GM21737 (cell line): Measurements from ENCODE around the gene ARHGAP33.
A peak's percentile ranks its signal among the peaks of the same experiment; 100 is the strongest.
"Not testable (repeated sequence)": the region's sequence is repeated elsewhere in the genome, so short reads cannot be mapped to it uniquely, and the experiment has no call there.

Source experiments
- ATAC-seq: cut with Tn5 transposase; IDR thresholded peaks from one replicate; pipeline ENCODE4 v1.9.1; 2021; ENCODE audit warnings: mild to moderate bottlenecking, moderate library complexity; ENCODE audit not compliant: unreplicated experiment

Gene ARHGAP33

GRCh38 chr19:35755550-35756376, 19.6 kb upstream of the ARHGAP33 start:
- no peak for ATAC-seq

- ATAC-seq, result no peak
These were observed 18.8 kb upstream of the ARHGAP33 start, which contains the start of gene HSPB6 for GRCh38 chr19:35756377-35757230. Gene HSPB6 (minus strand): TSS chr19:35757029. CDS start chr19:35757008, 21 bp downstream.

DNA sequence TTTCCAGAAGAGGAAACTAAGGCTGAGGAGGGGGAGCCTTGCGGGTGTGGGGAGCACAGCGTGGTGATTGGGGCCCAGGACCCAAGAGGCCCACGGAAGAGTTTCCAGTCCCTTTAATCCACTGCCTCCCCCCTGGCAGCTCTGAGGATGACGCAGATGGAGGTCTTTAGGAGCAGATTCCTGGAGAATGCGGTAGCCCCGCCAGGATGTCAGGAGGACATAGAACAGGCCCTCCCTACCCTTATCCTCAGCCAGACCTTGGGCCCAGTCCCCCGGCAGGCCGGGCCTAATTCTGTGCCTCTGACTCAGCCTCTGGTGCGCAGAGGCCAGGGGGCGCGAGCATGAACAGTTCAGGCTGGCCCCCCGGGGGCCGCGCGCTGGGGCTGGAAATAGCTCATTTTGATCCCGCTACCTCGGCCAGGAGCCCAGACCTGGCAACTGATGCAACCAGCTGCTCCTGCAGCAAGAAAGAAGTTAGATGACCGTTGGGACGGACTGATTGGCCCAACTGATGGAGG, 18.1 kb upstream of the ARHGAP33 start:
- no peak for ATAC-seq

GRCh38 chr19:35757749-35758608, 17.4 kb upstream of the ARHGAP33 start, which contains the start of gene PROSER3:
Gene PROSER3 (plus strand): TSS chr19:35758176. CDS start chr19:35758216, 40 bp downstream.
- ATAC-seq, result peak; percentile 94

DNA sequence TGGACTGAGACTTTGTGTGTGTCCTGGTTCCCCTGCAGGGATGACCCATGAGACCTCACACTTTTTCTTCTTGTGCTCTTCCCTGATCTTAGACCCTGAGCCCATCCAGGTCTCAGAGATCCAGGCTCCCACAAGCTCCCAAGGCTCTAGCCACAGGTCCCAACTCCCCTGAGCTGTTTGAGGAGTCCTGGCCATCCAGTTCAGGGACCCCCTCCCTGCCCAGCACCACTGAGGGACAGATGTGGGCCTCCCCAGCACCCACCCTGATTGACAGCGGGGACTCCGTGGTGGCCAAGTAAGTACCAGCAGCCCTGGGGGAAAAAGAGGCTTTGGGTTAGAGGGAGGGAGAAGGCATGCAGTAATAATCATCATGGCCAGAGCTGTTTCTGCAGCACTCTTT, 15.7 kb upstream of the ARHGAP33 start:
- no peak for ATAC-seq

DNA sequence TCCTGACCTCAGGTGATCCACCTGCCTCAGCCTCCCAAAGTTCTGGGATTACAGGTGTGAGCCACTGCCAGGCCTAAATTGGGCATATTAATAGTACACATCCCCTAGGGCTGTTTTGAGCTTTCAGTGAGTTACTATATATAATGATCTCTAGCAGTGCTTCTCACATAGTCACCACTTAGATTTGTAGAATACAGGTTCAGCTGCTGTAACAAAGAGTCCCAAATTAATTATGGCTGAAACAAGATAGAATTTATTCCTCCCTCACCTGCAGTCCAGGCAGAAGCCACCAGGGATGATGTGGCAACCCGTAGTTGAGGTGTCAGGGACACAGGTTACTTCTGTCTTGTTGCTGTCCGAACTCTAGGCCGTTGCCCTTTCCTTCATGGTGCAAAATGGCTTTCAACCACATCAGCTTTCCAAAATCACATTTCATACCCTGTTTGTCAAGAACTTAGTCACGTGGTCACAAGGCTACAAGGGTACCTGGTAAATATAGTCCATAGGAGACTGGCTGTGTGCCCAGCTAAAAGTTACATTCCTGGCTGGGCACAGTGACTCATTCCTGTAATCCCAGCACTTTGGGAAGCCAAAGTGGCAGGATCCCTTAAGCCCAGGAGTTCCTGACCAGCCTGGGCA, 14.5 kb upstream of the ARHGAP33 start:
- no peak for ATAC-seq

- no peak for ATAC-seq
These were observed 10.7 kb upstream of the ARHGAP33 start for GRCh38 chr19:35764432-35765315.

DNA sequence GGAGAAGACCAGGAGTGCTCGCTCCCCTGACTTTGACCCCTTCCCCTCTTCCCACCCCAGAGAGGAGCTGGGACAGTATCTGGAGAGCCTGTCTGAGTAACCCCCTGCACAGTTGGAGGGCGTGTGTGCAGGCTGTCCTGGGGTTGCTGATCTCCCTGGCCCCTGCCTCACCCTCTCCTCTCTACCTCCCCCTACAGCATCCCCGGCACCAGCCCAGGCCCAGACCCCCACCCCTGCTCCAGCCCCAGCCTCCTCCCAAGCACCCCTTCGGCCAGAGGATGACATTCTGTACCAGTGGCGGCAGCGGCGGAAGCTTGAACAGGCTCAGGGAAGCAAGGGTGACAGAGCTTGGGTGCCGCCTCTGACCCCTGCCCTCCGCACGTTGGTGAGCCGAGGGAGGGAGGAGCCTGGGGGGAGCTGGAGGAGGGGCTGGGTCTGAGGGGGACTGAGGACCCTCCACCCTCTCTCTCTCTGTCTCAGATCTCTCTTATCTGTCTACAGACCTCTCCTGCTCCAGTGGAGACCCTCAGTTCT, 8.7 kb upstream of the ARHGAP33 start:
- ATAC-seq, result no peak

- ATAC-seq, result no peak
These were observed 7.9 kb upstream of the ARHGAP33 start for GRCh38 chr19:35767288-35768081.

GRCh38 chr19:35768082-35768421, 7.3 kb upstream of the ARHGAP33 start:
- ATAC-seq, result no peak

DNA sequence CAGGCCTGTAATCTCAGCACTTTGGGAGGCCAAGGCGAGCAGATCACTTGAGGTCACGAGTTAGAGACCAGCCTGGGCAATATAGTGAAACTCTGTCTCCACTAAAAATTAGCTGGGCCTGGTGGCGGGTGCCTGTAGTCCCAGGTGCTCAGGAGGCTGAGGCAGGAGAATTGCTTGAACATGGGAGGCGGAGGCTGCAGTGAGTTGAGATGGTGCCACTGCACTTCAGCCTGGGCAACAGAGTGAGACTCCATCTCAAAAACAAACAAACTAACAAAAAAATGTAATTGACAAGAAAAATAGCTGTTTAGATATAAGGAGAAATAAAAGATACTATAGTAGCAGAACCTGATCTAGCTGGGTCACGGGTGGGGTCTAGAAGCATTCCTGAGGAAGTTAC, 3.0 kb upstream of the ARHGAP33 start:
- not testable (repeated sequence) for ATAC-seq

GRCh38 chr19:35773020-35773806, 2.2 kb upstream of the ARHGAP33 start:
- no peak for ATAC-seq

GRCh38 chr19:35774274-35775045, 904 bp upstream of the ARHGAP33 start:
- ATAC-seq, result no peak

- ATAC-seq, result no peak
These were observed 392 bp upstream of the ARHGAP33 start for GRCh38 chr19:35775046-35775297.

DNA sequence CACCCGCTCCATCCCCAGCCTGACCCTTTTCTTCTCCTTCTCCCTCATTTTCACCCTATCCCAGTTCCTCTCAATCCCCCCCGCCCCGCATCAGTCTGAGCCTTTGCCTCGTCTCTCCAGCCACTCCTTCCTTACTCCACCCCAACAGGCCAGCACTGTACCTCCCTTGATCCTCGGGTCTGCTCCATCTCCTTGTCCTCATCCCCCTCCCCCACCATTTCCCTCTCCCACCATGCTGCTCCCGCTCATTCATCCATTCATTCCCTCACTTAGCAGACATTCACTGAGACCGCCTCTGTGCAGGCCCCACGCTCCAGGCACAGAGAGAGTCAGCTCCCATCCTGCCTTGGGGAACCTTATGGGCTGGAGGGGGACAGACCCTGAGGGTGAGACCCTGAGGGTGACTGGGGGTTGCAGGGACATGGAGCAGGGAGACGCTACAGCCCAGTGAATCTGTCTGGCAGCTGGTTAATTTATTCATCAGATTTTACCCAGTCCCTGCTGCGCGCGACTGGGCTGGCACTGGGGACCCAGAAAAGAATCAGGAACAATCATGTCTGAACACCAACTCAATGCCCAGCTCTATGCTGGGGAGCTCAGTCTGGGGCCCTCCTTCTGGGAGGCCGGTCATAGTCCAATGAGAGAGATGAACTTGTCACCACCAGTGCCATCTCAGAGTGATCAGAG, 881 bp downstream of the ARHGAP33 start:
- no peak for ATAC-seq

DNA sequence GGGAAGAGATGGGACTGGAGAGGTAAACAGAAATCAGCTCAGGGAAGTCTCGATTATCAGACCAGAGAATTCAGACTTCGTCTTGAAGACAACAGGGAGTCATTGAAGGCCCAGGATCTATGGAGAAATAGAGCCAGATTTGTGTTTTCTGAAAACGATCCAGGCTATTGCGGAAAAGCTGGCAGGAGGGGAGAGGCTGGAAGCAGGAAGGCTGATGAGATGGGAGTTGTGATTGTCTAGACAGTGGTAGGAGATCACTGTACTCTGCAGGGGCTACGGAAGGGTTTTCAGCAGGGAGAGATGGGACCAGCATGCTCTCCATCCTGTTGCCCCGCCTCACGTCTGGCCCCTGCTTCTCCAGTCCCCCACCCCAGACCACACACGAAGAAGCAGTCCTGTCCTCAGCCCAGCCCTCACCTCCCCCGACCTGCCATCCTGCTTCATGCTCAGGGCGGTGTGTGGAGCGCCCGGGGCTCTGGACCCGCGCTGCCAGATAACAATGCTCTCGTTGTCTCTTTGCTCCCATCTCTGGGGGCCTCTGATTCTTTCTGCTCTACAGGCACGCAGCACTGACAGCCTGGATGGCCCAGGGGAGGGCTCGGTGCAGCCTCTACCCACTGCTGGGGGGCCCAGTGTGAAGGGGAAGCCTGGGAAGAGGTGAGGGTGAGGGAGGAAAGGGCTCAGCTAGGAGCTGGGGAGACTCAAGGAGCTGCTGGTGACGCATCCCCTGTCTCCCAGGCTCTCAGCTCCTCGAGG, 1.9 kb downstream of the ARHGAP33 start:
- ATAC-seq, result no peak
